SK-N-SH treated with all-trans-retinoic acid at 6 μM for 48 hours (cell line): ENCODE data around the gene TINAGL1.

Source experiments
- ATAC-seq: fragments of 200-7000 bp; cut with Tn5 transposase; 3 replicates; pipeline ENCODE4 v1.9.1; 2020; ENCODE audit warnings: mild to moderate bottlenecking, moderate library complexity
- ARNTL ChIP-seq: fragments of 450-650 bp; formaldehyde crosslinking; IDR thresholded peaks from 2 replicates; pipeline ENCODE4 v1.5.0; 2020; ENCODE audit warnings: low read depth, mild to moderate bottlenecking, moderate library complexity, borderline replicate concordance
- CSDC2 ChIP-seq: fragments of 250-450 bp; sonication (Bioruptor Pico); IDR thresholded peaks from 2 replicates; pipeline ENCODE4 v1.5.0; 2020; ENCODE audit warnings: mild to moderate bottlenecking, moderate library complexity
- GLIS3 ChIP-seq: fragments of 250-450 bp; sonication (Bioruptor Pico); IDR thresholded peaks from 2 replicates; pipeline ENCODE4 v1.5.0; 2020; ENCODE audit warnings: mild to moderate bottlenecking, moderate library complexity
- ISL1 ChIP-seq: fragments of 250-450 bp; sonication (Bioruptor Pico); IDR thresholded peaks from 2 replicates; pipeline ENCODE4 v2.1.2; 2022; ENCODE audit warnings: mild to moderate bottlenecking, moderate library complexity
- OSR1 ChIP-seq: fragments of 250-450 bp; sonication (Bioruptor Pico); IDR thresholded peaks from 2 replicates; pipeline ENCODE4 v1.8.0; 2022; ENCODE audit warnings: moderate library complexity, mild to moderate bottlenecking, inconsistent platforms
- RARB ChIP-seq: fragments of 250-450 bp; sonication (Bioruptor Pico); IDR thresholded peaks from 2 replicates; pipeline ENCODE4 v1.8.0; 2021; ENCODE audit warnings: mild to moderate bottlenecking, moderate library complexity
- TCF4 ChIP-seq: fragments of 250-450 bp; sonication (Bioruptor Pico); IDR thresholded peaks from 2 replicates; pipeline ENCODE4 v1.8.0; 2021; ENCODE audit warnings: mild to moderate bottlenecking, moderate library complexity, borderline replicate concordance
- TOX ChIP-seq: fragments of 250-450 bp; sonication (Bioruptor Pico); IDR thresholded peaks from 2 replicates; pipeline ENCODE4 v1.8.0; 2021; ENCODE audit warnings: mild to moderate bottlenecking, moderate library complexity, borderline replicate concordance
- ZC3H10 ChIP-seq: fragments of 250-450 bp; sonication (Bioruptor Pico); IDR thresholded peaks from 2 replicates; pipeline ENCODE4 v1.5.1; 2021; ENCODE audit warnings: mild to moderate bottlenecking, moderate library complexity
- ZFP3 ChIP-seq: fragments of 250-450 bp; sonication (Bioruptor Pico); IDR thresholded peaks from 2 replicates; pipeline ENCODE4 v1.5.0; 2020; ENCODE audit warnings: mild to moderate bottlenecking, moderate library complexity
- ZNF565 ChIP-seq: fragments of 450-650 bp; formaldehyde crosslinking; conservative IDR thresholded peaks from 2 replicates; pipeline ENCODE4 v1.5.0; 2020; ENCODE audit warnings: low read depth, mild to moderate bottlenecking, moderate library complexity
- ZNF70 ChIP-seq: fragments of 450-650 bp; formaldehyde crosslinking; IDR thresholded peaks from 2 replicates; pipeline ENCODE4 v1.5.0; 2020; ENCODE audit warnings: mild to moderate bottlenecking, moderate library complexity
- ZNF8 ChIP-seq: fragments of 450-650 bp; formaldehyde crosslinking; IDR thresholded peaks from 2 replicates; pipeline ENCODE4 v1.5.0; 2020; ENCODE audit warnings: mild to moderate bottlenecking, moderate library complexity
- TF ChIP-seq, protein P1 (sequence below): fragments of 250-450 bp; sonication (Bioruptor Pico); IDR thresholded peaks from 2 replicates; pipeline ENCODE4 v1.5.0; 2020; ENCODE audit warnings: mild to moderate bottlenecking, moderate library complexity
- TF ChIP-seq, protein P2 (sequence below): fragments of 250-450 bp; sonication (Bioruptor Pico); IDR thresholded peaks from 2 replicates; pipeline ENCODE4 v1.5.1; 2020; ENCODE audit warnings: low read depth, mild to moderate bottlenecking, moderate library complexity
- TF ChIP-seq, protein P3 (sequence below): fragments of 250-450 bp; sonication (Bioruptor Pico); IDR thresholded peaks from 2 replicates; pipeline ENCODE4 v1.8.0; 2020; ENCODE audit warnings: mild to moderate bottlenecking, moderate library complexity, borderline replicate concordance
- TF ChIP-seq, protein P4 (sequence below): fragments of 250-450 bp; sonication (Bioruptor Pico); IDR thresholded peaks from 2 replicates; pipeline ENCODE4 v1.5.1; 2021; ENCODE audit warnings: mild to moderate bottlenecking, moderate library complexity

TINAGL1 gene

DNA sequence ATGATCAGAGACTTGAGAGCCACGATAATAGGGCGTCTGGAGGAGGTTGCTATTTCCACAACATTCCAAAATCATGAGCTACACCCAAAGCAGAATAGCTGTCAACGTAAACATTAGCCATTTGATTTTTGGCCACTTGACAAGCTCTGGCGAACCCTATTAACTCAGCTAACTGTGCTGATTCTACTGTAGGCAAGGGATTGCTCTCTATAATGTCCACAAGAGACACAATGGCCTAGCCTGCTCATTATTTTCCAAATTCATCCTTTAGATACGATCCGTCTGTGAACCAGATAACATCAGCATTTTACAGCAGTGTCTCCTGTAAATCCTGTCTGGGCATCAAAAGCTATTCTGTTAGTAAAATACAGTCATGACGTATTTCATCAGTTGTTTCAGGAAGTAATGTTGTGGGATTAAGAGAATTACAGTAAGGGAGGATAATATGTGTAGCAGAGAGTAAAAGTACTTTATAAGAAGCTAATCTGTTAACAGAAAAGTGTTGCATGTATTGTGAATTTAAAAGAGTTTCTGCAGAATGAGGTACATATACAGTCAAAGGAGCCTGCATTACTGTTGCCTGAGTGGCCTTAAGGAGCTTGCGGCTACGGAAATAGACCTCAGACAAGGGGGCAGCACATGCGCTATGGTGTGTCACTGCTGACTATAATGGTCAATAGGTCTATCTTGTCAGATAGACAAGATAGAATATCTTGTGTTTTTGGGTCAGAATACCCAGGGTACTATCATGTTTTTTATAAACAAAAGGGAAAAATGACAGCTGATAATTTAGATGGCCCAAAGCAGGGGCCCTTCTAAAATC, 44.9 kb upstream of the TINAGL1 start:
- TF ChIP-seq ZNF70 (CRISPR knock-in tag) (peak; percentile 89), TCF4 (CRISPR knock-in tag) (peak; percentile 42; the same call in 1 of the 2 replicates), ISL1 (CRISPR knock-in tag) (no peak), ZFP3 (CRISPR knock-in tag) (no peak)
- TF ChIP-seq, protein P1, sequence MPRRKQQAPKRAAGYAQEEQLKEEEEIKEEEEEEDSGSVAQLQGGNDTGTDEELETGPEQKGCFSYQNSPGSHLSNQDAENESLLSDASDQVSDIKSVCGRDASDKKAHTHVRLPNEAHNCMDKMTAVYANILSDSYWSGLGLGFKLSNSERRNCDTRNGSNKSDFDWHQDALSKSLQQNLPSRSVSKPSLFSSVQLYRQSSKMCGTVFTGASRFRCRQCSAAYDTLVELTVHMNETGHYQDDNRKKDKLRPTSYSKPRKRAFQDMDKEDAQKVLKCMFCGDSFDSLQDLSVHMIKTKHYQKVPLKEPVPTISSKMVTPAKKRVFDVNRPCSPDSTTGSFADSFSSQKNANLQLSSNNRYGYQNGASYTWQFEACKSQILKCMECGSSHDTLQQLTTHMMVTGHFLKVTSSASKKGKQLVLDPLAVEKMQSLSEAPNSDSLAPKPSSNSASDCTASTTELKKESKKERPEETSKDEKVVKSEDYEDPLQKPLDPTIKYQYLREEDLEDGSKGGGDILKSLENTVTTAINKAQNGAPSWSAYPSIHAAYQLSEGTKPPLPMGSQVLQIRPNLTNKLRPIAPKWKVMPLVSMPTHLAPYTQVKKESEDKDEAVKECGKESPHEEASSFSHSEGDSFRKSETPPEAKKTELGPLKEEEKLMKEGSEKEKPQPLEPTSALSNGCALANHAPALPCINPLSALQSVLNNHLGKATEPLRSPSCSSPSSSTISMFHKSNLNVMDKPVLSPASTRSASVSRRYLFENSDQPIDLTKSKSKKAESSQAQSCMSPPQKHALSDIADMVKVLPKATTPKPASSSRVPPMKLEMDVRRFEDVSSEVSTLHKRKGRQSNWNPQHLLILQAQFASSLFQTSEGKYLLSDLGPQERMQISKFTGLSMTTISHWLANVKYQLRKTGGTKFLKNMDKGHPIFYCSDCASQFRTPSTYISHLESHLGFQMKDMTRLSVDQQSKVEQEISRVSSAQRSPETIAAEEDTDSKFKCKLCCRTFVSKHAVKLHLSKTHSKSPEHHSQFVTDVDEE (CRISPR knock-in tag) = 0 out of 2 replicates have a peak, but pooled peaks have one; percentile 63
- TF ChIP-seq, protein P2, sequence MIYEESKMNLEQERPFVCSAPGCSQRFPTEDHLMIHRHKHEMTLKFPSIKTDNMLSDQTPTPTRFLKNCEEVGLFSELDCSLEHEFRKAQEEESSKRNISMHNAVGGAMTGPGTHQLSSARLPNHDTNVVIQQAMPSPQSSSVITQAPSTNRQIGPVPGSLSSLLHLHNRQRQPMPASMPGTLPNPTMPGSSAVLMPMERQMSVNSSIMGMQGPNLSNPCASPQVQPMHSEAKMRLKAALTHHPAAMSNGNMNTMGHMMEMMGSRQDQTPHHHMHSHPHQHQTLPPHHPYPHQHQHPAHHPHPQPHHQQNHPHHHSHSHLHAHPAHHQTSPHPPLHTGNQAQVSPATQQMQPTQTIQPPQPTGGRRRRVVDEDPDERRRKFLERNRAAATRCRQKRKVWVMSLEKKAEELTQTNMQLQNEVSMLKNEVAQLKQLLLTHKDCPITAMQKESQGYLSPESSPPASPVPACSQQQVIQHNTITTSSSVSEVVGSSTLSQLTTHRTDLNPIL (CRISPR knock-in tag) = 0 out of 2 replicates have a peak, but pooled peaks have one; percentile 41
- peak; percentile 58 for ATAC-seq

DNA sequence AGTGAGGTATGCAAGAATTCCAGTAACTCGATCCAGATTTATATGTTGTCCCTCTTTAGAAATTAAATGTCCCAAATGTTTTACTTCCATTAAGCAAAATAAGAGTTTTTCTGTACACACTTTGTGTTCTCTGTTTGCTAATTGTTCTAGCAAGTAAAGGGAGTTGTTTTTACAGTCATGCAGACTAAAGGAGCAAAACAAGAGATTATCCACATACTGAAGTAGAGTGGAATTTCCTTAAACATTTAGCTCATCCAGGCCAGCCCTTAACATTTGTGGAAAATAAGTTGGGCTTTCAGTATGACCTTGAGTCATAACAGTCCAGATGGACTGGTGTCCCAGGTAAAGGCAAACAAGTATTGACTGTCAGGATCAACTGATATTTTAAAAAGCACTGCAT, 44.1 kb upstream of the TINAGL1 start:
- TF ChIP-seq ZC3H10 (no peak), CSDC2 (CRISPR knock-in tag) (no peak), ZNF8 (no peak), ZNF565 (CRISPR knock-in tag) (no peak)
- ATAC-seq = no peak

DNA sequence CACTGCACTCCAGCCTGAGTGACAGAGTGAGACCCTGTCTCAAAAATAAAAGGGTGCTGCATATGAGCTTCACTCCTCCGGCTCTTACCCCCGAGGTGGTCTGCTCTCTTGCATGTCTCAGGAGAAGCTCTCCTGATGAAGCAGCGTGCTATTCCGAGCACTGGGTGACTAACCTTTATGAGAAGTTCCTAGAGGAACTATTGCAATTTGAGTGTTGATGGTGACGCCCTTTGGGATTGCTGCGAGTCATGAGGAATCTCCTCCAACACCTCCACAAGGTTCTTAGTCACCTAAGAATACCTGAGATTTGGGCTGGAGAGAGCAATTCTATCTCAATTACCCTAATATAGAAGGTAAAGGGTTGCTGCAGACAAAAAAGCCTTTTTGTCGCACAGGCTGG, 40.8 kb upstream of the TINAGL1 start:
- ATAC-seq = no peak
- TF ChIP-seq OSR1 (CRISPR knock-in tag) (no peak), GLIS3 (CRISPR knock-in tag) (no peak), TOX (CRISPR knock-in tag) (no peak), ZNF70 (CRISPR knock-in tag) (no peak), ISL1 (CRISPR knock-in tag) (no peak), CSDC2 (CRISPR knock-in tag) (no peak), TCF4 (CRISPR knock-in tag) (no peak), ZNF8 (no peak), RARB (CRISPR knock-in tag) (no peak), ARNTL (no peak)
- TF ChIP-seq, protein P3, sequence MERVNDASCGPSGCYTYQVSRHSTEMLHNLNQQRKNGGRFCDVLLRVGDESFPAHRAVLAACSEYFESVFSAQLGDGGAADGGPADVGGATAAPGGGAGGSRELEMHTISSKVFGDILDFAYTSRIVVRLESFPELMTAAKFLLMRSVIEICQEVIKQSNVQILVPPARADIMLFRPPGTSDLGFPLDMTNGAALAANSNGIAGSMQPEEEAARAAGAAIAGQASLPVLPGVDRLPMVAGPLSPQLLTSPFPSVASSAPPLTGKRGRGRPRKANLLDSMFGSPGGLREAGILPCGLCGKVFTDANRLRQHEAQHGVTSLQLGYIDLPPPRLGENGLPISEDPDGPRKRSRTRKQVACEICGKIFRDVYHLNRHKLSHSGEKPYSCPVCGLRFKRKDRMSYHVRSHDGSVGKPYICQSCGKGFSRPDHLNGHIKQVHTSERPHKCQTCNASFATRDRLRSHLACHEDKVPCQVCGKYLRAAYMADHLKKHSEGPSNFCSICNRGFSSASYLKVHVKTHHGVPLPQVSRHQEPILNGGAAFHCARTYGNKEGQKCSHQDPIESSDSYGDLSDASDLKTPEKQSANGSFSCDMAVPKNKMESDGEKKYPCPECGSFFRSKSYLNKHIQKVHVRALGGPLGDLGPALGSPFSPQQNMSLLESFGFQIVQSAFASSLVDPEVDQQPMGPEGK (CRISPR knock-in tag) = no peak
- TF ChIP-seq, protein P2 (CRISPR knock-in tag) = no peak
- TF ChIP-seq, protein P1 (CRISPR knock-in tag) = no peak
- TF ChIP-seq, protein P4, sequence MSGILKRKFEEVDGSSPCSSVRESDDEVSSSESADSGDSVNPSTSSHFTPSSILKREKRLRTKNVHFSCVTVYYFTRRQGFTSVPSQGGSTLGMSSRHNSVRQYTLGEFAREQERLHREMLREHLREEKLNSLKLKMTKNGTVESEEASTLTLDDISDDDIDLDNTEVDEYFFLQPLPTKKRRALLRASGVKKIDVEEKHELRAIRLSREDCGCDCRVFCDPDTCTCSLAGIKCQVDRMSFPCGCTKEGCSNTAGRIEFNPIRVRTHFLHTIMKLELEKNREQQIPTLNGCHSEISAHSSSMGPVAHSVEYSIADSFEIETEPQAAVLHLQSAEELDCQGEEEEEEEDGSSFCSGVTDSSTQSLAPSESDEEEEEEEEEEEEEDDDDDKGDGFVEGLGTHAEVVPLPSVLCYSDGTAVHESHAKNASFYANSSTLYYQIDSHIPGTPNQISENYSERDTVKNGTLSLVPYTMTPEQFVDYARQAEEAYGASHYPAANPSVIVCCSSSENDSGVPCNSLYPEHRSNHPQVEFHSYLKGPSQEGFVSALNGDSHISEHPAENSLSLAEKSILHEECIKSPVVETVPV (CRISPR knock-in tag) = no peak
